Measurements from ENCODE around the gene HEXIM1.

DNA sequence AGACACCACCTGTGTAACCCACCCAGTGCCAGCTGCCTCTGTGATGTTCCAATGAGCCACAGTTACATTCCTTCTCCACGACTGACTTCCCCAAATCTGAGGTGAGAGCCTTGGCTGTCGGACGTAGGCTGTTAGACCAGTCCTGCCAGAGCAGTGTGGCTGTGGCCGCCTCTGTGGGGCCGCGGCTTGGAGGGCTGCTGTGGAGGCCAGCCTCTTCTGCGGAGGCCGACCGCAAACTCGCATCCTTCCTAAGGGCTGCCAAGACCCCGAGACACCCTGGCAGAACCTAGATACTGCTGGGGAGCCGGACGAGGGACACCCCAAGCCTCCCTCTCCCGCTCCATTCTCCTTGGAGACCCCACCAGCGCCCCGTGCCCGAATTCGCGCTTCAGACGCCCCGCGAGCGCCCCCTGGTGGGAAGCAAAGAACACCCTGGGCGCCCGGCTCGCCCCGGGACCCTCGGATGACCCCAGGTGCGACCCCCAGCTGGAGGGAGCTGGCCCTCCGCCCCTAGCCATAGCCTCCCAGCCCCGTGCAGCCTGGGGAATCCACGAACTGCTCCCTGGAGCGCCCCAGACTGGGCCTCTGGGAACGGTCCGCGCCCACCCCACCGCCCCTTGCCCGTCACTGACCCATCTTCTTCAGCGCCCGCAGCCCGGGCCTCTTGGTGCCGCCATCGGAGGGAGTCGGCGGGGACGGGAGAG lies 16.5 kb upstream of the HEXIM1 start:
- TF ChIP-seq, protein P1, sequence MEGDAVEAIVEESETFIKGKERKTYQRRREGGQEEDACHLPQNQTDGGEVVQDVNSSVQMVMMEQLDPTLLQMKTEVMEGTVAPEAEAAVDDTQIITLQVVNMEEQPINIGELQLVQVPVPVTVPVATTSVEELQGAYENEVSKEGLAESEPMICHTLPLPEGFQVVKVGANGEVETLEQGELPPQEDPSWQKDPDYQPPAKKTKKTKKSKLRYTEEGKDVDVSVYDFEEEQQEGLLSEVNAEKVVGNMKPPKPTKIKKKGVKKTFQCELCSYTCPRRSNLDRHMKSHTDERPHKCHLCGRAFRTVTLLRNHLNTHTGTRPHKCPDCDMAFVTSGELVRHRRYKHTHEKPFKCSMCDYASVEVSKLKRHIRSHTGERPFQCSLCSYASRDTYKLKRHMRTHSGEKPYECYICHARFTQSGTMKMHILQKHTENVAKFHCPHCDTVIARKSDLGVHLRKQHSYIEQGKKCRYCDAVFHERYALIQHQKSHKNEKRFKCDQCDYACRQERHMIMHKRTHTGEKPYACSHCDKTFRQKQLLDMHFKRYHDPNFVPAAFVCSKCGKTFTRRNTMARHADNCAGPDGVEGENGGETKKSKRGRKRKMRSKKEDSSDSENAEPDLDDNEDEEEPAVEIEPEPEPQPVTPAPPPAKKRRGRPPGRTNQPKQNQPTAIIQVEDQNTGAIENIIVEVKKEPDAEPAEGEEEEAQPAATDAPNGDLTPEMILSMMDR (IDR thresholded peaks at IDR 0.05; ENCODE audit: poor library complexity) = peak; percentile 99
- no peak for TF ChIP-seq EZH2phosphoT487 (IDR thresholded peaks at IDR 0.05; ENCODE audit: low read depth, severe bottlenecking, unreplicated experiment)

Data from hepatocyte (in vitro differentiated cells).